ENCODE data around the gene POU2F1.

POU2F1 gene

GRCh38 chr1:167474191-167474641 is 253.5 kb downstream of the POU2F1 start:
- no peak overlapping the region for H3K27ac Mint-ChIP-seq
- no peaks in the 10 kb centered on the region for H3K36me3 Mint-ChIP-seq (ENCODE audit: low read depth)
- H3K4me3 Mint-ChIP-seq = no peak overlapping the region
- peaks cover 4% of the 10 kb centered on the region for H3K27me3 Mint-ChIP-seq
- no peaks in the 10 kb centered on the region for H3K9me3 Mint-ChIP-seq
- no peaks in the 10 kb centered on the region for H3K4me1 Mint-ChIP-seq (ENCODE audit: low read depth)
- intact Hi-C loops (cut with micrococcal nuclease) = no loop called here

GRCh38 chr1:167476061-167476460 is 255.4 kb downstream of the POU2F1 start:
- Mint-ChIP-seq H3K4me3 (no peak overlapping the region), H3K27ac (no peak overlapping the region), H3K9me3 (no peaks in the 10 kb centered on the region), H3K4me1 (ENCODE audit: low read depth) (no peaks in the 10 kb centered on the region), H3K27me3 (peaks cover 4% of the 10 kb centered on the region), H3K36me3 (ENCODE audit: low read depth) (no peaks in the 10 kb centered on the region)
- intact Hi-C loops (cut with micrococcal nuclease) = no loop called here

Data from dendritic cell treated with granulocyte-macrophage colony-stimulating factor and Interleukin-4, amounts not matched to agents 40 ng/mL and 50 ng/mL, for 4 days (primary cell).